ENCODE measurements around the gene GNG12.

GNG12 gene

GRCh38 chr1:67784545-67785186 lies 48.6 kb downstream of the GNG12 start:
- no peak for DNase-seq

- DNase-seq: no peak
These were observed 52.6 kb downstream of the GNG12 start for GRCh38 chr1:67780637-67781036.

- no peak for DNase-seq
These were observed 55.8 kb downstream of the GNG12 start for GRCh38 chr1:67777440-67777839.

DNA sequence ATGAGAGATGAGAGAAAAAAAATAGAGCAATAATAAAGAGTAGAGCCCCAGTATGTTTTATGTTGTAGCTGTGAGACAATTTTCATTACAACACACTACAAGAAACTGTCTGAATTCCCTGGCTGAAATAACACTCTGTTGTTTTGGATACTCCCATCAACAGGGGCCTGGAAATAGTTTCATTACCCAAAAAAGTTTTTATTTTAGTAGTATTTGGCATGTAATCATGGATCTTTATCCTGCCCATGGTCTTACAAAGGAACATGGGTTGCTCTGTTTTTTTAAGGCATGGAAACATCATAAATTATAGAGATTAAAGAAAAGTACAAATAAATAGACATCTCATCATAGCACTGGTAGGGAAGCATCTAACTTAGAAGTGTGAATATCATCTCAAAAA lies 56.3 kb downstream of the GNG12 start:
- no peak for DNase-seq

GRCh38 chr1:67773462-67773861 lies 59.8 kb downstream of the GNG12 start:
- no peak for DNase-seq

DNA sequence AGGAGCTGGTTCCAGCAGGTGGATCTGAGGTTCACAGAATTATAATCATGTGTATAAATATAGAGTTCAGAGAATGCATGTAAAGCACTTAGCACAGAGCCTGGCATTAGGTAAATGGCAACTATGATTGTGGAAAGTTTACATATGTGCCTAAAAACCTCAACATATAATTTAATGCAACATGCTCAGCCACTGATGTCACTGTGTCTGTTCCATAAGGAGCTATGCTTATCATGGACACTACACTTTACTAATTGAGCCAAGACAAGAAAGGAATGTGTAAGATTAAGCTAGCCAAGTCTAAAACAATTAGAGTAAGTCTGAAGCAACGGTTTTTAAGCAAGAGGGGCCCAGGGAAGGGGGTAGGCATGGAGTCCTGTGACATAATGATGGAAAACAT lies 61.5 kb downstream of the GNG12 start:
- DNase-seq: no peak

GRCh38 chr1:67771152-67771551 lies 62.1 kb downstream of the GNG12 start:
- no peak for DNase-seq

DNA sequence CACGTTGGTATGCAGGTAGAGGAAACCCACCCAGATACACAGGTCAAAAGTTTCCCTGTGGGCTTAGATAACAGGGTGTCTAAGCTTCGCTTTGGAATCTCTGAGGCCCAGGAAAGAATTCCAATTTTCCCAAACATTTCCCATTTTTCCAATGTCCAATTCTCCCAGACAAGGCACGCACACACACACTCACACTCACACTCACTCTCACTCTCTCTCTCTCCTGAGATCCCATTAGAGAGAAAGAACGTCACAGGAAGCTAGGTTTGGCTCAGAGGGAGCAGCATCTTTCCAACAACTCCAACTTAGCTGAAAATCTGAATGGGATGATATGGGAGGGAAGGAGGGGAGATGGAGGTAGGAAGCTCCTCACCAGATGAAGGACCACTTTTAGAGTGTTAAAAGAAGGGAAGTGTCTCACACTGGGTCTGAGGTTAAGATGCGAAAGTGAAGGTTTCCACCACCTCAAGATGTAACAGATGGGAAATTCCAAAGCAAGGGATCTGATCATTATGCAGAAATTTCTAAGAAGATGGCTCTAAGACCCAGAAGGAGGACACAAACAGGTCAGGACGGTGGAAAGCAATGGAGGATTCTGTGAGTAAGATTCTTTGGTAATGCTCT lies 63.5 kb downstream of the GNG12 start:
- DNase-seq: no peak

- DNase-seq: no peak
These were observed 64.8 kb downstream of the GNG12 start for GRCh38 chr1:67768480-67768879.

- DNase-seq: no peak
These were observed 66.0 kb downstream of the GNG12 start for GRCh38 chr1:67767103-67767782.

DNA sequence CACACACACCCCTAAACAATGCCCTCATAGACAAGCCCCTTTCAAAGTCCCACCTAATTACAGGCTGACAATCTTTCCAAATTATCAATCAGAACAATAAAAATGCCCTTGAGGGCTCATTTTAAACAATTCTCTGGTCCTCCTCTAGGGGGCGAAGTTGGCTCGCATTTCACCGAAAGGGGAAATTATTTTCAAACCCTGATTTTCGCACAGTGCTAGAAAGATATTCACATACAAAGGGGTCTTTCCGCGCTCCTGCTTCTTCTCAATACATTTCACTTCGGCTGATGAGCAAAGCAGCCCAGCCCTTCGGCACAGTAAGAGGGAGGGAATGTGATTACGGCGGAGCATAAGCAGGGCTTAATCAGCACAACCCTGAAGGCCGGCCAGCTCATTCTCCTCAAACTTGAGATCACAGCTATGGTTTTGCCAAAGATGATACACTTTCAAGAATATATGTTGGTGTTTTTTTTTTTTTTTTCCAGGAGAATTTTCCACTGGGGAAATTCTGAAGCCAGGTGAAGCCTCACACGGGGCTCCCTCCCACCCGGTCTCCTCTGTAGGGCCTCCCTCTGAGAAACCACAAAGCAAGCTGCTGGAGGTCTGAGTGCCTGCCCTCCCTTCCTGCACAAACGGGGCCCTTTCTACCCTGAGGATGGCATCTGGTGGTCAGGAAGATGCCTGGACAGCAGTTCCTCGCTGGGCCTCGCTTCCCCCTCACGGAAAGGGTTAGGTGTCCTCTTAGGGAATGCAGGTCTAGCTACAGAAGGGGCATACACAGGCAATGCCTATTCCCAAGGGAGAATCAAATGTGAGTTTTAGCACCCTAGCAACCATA lies 66.9 kb downstream of the GNG12 start:
- DNase-seq: peak in 6 of 14 donors; percentile 7 to 45 (median 23)

- no peak for DNase-seq
These were observed 68.6 kb downstream of the GNG12 start for GRCh38 chr1:67764633-67765032.

GRCh38 chr1:67761730-67762129 lies 71.5 kb downstream of the GNG12 start:
- DNase-seq: no peak

DNA sequence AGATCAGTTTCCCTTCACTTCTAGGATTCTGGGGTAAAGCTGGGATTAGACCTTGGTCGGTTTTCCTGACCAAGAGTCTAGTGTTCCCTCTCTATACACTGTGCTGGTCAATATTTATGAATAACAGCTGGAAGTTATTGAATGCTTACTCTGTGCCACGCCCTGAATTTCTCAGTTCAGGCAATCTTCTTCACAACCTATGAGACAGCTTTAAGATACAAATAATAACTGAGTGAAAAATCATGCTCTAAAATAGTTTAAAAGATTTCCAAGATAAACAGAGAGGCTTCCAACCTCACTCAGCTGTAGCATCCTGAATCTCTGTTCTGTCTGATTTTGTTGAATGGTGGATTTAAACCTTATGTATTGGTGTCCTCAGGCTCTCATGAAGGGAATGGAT lies 72.2 kb downstream of the GNG12 start:
- no peak for DNase-seq

DNA sequence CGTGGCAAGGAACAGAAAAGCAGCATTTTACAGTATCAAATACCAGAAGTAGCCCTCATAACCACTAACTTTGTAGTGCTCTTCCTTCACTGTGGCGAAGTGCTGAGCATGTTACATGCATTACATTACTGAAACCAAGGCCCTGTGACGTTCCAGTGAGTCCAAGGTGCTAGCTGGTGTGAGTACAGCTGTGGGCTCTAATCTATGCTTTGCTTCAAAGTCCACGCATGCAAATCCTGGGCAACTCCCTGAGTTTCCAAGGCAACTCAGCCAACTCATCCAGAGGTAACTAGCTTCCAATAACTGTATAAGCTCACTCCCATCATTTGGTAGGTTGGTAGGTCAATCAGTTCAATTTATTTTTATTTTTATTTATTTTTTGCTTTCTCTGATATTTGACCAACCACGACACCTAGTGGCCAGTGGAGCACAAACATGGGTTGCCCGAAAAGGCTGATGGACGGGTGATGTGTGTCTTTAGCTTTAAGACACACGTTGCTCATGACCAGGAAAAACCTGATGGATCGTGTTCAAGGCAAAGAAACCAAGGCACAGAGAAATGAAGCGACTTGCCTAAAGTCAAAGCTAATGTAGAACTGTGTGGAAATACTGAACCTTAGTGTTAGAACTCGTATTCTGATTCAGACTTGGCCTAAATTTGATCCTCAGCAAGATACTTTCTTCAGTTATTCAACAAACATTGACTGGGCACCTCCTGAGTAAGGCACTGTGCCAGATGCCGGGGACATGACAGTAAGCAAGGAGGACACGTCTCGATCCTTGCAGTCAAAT lies 73.0 kb downstream of the GNG12 start:
- DNase-seq: peak in 7 of 14 donors; percentile 16 to 53 (median 36)

DNA sequence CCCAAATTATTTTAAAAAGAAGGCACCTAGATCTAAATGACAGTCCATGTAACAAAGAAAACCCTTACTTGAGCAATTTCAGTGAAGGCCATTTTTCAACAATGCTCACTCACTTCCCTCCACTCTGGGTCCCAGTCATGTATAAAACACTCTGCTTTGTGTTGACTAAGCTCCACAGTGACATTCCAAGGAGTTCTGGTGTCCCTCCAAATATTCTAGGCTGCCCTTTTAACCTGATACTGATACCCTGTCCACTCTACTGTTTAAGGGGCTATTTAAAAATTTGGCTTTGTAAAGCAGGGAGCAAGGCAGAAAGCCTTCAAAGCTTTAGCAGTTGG lies 73.6 kb downstream of the GNG12 start:
- DNase-seq: no peak

GRCh38 chr1:67759066-67759465 lies 74.2 kb downstream of the GNG12 start:
- no peak for DNase-seq

GRCh38 chr1:67755619-67756018 lies 77.6 kb downstream of the GNG12 start:
- DNase-seq: no peak

- no peak for DNase-seq
These were observed 78.1 kb downstream of the GNG12 start for GRCh38 chr1:67755160-67755559.

DNA sequence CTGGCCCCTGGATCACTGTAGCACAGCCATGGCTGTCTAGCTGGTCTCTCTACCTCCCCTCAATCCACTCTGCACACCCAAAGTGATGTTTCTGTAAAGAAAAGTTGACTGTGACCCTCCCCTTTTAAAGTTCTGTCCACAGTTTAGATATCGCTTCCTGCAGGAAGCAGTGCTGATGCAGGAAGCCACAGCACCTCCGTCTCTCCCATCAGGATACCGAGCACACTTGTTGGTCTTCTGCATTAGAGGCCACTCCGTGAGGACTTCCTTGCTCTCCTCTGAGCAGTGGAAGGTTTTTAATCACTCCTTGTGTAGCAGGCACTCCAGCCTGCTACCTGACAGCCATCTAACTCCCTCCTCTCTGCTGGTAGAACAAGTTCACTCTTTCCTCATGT lies 78.7 kb downstream of the GNG12 start:
- no peak for DNase-seq

GRCh38 chr1:67753776-67754525 lies 79.3 kb downstream of the GNG12 start:
- no peak for DNase-seq

- no peak for DNase-seq
These were observed 81.0 kb downstream of the GNG12 start for GRCh38 chr1:67752306-67752705.
